Transverse colon (tissue), 4 donors: Measurements from ENCODE around the gene LIMK1. TPM values are rescaled to one million over a fixed set of nuclear protein-coding genes. Genes with fewer than 3 reads are reported as not detected.
"Not testable (repeated sequence)": the region's sequence is repeated elsewhere in the genome, so short reads cannot be mapped to it uniquely, and the experiment has no call there.

Experiments
- DNase-seq: peaks from one replicate; pipeline ENCODE4 v3.0.0-alpha.2; 2019
- H3K27ac ChIP-seq, 4 donors: fragments of 200-600 bp; sonication (generic); 2 replicates each; pipeline ENCODE4 v1.5.1; 2016 to 2018; ENCODE audit warnings: inconsistent platforms in 4 of 4
- H3K27me3 ChIP-seq: fragments of 200-600 bp; sonication (generic); 2 replicates; pipeline ENCODE4 v1.5.1; 2017; ENCODE audit warnings: inconsistent platforms
- H3K36me3 ChIP-seq, 4 donors: fragments of 200-600 bp; sonication (generic); 2 replicates each; pipeline ENCODE4 v1.5.1; 2017 to 2019; ENCODE audit warnings: inconsistent platforms in 4 of 4
- H3K4me1 ChIP-seq, 4 donors: fragments of 200-600 bp; sonication (generic); 2 replicates each; pipeline ENCODE4 v1.5.1; 2017 to 2020; ENCODE audit warnings: inconsistent platforms in 4 of 4
- H3K4me3 ChIP-seq, 4 donors: fragments of 200-600 bp; sonication (generic); 1 replicate in 1 of 4; 2 replicates in 3 of 4; pipeline versions ENCODE4 v1.5.1 to v1.6.1; 2017 to 2019; ENCODE audit warnings: inconsistent platforms in 4 of 4
- H3K9me3 ChIP-seq, 2 donors: fragments of 200-600 bp; sonication (generic); 2 replicates each; pipeline ENCODE4 v1.5.1; 2017 to 2019; ENCODE audit warnings: inconsistent platforms in 2 of 2
- EP300 ChIP-seq: sonication (generic); formaldehyde crosslinking; IDR thresholded peaks from one replicate; pipeline ENCODE4 v1.6.1; 2017; ENCODE audit warnings: antibody characterized with exemption, low read depth
- POLR2A ChIP-seq: fragments of 450-650 bp; IDR thresholded peaks from one replicate; pipeline ENCODE4 v1.6.1; 2016; ENCODE audit warnings: antibody characterized with exemption, mild to moderate bottlenecking, moderate library complexity
- POLR2AphosphoS5 ChIP-seq, 3 donors: sonication (generic); formaldehyde crosslinking; IDR thresholded peaks; one replicate each; pipeline ENCODE4 v1.6.1; 2016; ENCODE audit warnings: antibody characterized with exemption in 3 of 3
- WGBS, 2 donors: methylation state at CpG; one replicate each; pipeline ENCODE4 v1.1.5; 2018; ENCODE audit warnings: low coverage in 1 of 2; 5-methylcytosine and 5-hydroxymethylcytosine counted together
- in situ Hi-C, 4 donors: fragments of 200-750 bp; cut with MboI; loops; one replicate each; pipeline versions ENCODE4 v1.15.0 to v1.15.1; 2017; ENCODE audit warnings: low sequenced_read_pairs in 3 of 4, low pct_ligation_motif_present in 1 of 4, low pct_unique_long_range_greater_than_20kb in 1 of 4
- intact Hi-C: fragments of 100-400 bp; cut with DNase I; formaldehyde crosslinking; loops from one replicate; pipeline ENCODE4 v1.15.1; 2023; ENCODE audit warnings: low total_unique reads
- total RNA-seq, 4 donors: library from RNA; depleted of rRNA; stranded (reverse); fragments of >200 nt; gene quantifications; one replicate each; pipeline ENCODE4 v1.1.0, GENCODE V29; 2016
- TF ChIP-seq, protein P1 (sequence below), 5 experiments: fragments of 200-600 bp in 3 of 5; fragments of 450-650 bp in 2 of 5; sonication (generic) in 3 of 5; IDR thresholded peaks; 1 replicate in 2 of 5; 2 replicates in 3 of 5; pipeline ENCODE4 v1.5.1; 2016 to 2017; ENCODE audit warnings: antibody characterized with exemption in 5 of 5, inconsistent platforms in 3 of 5, mild to moderate bottlenecking in 2 of 5, moderate library complexity in 1 of 5

The LIMK1 gene
- total RNA-seq, 4 donors from 2014 or later: 13.4 to 44.2 (median 27.1) TPM

DNA sequence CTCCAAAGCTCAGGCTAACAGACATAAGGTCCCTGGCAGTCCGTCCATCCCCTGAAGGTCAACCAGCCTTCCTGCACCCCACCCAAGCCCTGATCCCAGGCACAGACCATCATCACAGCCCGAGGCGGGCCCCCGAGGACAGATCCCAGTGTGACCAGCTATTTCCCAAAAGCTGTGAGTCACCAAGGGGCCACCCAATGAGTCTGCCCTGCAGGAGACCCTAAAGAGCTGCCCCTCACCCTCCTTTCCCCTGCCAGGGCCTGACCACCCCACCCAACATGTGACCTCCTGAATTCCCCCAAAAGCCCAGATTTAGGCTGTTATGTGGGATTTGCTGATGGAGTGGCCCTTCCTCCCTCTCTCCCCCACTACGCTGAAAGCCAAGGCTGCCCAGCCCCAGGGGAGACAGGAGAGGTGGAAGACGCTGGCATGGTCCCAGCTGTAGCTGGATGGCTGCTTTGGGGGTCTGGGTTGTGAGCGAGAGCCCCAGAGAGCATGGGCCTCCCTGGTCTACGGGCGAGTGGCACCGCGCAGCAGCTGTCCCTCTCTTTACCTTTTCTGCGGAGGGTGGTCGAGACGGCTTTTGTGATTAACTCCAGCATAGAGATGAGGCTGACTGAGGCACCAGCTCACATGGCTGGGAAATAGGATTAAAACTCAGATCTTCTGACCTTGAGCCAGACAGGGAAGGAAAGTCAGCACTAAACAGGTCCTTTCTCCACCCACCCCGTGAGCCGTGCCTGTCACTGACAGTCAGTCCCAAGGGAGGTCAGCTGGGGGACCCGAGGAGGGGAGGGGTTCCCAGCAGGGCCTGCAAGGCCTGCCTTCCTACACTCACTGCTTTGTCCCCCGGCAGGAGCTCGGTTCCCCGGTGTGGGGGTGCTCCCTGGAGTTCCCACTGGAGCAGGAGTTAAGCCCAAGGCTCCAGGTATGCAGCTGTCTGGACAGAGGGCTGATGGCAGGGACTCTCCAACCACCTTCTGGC is 38.9 kb upstream of the LIMK1 start:
- no peaks in the 10 kb centered on the region for H3K27me3 ChIP-seq
- H3K4me3 ChIP-seq: no peak overlapping the region
- H3K9me3 ChIP-seq: no peaks in the 10 kb centered on the region
- no peak for DNase-seq
- 78% methylated on average over 20 of the region's 20 CpGs; no CpG with 5 or more reads in 1 of the 2 donors for WGBS, 2 donors
- H3K4me1 ChIP-seq: peaks cover 12 to 17% (median 13%) of the 10 kb centered on the region in 4 donors
- no peaks in the 10 kb centered on the region for H3K36me3 ChIP-seq
- H3K27ac ChIP-seq: peak overlapping the region in 1 of 4 donors; percentile 67
- intact Hi-C loops (loop anchor here (1.0 kb wide), 1 partner anchor 46 kb away; no protein-coding TSS in a partner anchor), in situ Hi-C loops (no loop called here)
- TF ChIP-seq, protein P1, sequence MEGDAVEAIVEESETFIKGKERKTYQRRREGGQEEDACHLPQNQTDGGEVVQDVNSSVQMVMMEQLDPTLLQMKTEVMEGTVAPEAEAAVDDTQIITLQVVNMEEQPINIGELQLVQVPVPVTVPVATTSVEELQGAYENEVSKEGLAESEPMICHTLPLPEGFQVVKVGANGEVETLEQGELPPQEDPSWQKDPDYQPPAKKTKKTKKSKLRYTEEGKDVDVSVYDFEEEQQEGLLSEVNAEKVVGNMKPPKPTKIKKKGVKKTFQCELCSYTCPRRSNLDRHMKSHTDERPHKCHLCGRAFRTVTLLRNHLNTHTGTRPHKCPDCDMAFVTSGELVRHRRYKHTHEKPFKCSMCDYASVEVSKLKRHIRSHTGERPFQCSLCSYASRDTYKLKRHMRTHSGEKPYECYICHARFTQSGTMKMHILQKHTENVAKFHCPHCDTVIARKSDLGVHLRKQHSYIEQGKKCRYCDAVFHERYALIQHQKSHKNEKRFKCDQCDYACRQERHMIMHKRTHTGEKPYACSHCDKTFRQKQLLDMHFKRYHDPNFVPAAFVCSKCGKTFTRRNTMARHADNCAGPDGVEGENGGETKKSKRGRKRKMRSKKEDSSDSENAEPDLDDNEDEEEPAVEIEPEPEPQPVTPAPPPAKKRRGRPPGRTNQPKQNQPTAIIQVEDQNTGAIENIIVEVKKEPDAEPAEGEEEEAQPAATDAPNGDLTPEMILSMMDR (IDR thresholded peaks at IDR 0.05): no peak
- TF ChIP-seq POLR2A (no peak), EP300 (no peak), POLR2AphosphoS5 (IDR thresholded peaks at IDR 0.05) (no peak)

DNA sequence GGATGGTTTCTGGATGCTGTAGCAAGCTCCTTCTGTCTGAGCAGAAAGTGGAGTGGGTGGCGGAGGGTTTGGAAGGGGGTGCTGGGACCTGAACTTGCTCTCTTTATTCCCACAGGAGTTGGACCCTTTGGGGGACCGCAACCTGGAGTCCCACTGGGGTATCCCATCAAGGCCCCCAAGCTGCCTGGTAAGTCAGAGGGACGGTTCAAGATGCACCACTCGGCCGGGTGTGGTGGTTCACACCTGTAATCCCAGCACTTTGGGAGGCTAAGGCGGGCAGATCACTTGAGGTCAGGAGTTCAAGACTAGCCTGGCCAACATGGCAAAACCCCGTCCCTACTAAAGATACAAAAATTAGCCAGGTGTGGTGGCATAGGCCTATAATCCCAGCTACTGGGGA is 37.0 kb upstream of the LIMK1 start:
- intact Hi-C loops, DNase-seq, in situ Hi-C loops, H3K4me3 ChIP-seq, H3K27ac ChIP-seq, H3K9me3 ChIP-seq, H3K27me3 ChIP-seq, H3K36me3 ChIP-seq: not testable (repeated sequence)
- peaks cover 12 to 17% (median 13%) of the 10 kb centered on the region in 4 donors for H3K4me1 ChIP-seq
- WGBS, 2 donors: 78 to 87% methylated on average over 3 to 7 of the region's 7 CpGs

GRCh38 chr7:74047804-74048380 is 35.7 kb upstream of the LIMK1 start:
- H3K9me3 ChIP-seq: no peaks in the 10 kb centered on the region
- no peaks in the 10 kb centered on the region for H3K36me3 ChIP-seq
- H3K4me3 ChIP-seq: no peak overlapping the region
- peaks cover 7 to 12% (median 11%) of the 10 kb centered on the region in 4 donors for H3K4me1 ChIP-seq
- no peaks in the 10 kb centered on the region for H3K27me3 ChIP-seq
- H3K27ac ChIP-seq: no peak overlapping the region
- in situ Hi-C loops: no loop called here
- no peak for DNase-seq
- intact Hi-C loops: no loop called here
- WGBS, 2 donors: 70% methylated on average over 5 of the region's 5 CpGs; no CpG with 5 or more reads in 1 of the 2 donors
- no peak for TF ChIP-seq EP300
- no peak for TF ChIP-seq POLR2A
- TF ChIP-seq POLR2AphosphoS5 (IDR thresholded peaks at IDR 0.05): no peak
- TF ChIP-seq, protein P1 (IDR thresholded peaks at IDR 0.05): no peak

GRCh38 chr7:74048999-74049599 is 34.5 kb upstream of the LIMK1 start:
- WGBS, 2 donors: 96 to 100% methylated on average over 2 of the region's 2 CpGs
- Histone ChIP-seq H3K36me3 (no peaks in the 10 kb centered on the region), H3K9me3 (no peaks in the 10 kb centered on the region), H3K27me3 (no peaks in the 10 kb centered on the region), H3K4me1 (peaks cover 0 to 4% (median 0%) of the 10 kb centered on the region in 4 donors), H3K27ac (no peak overlapping the region), H3K4me3 (no peak overlapping the region)
- no peak for DNase-seq
- intact Hi-C loops: no loop called here
- in situ Hi-C loops: no loop called here
- TF ChIP-seq, protein P1 (IDR thresholded peaks at IDR 0.05): no peak
- TF ChIP-seq POLR2AphosphoS5 (IDR thresholded peaks at IDR 0.05): no peak
- TF ChIP-seq EP300: no peak
- no peak for TF ChIP-seq POLR2A
